Loucy (cell line): ENCODE measurements around the gene IHH.

Source experiments
- H2AFZ ChIP-seq: fragments of 200-600 bp; sonication (generic); 2 replicates; pipeline ENCODE4 v1.6.0; 2016; ENCODE audit warnings: antibody characterized with exemption, mild to moderate bottlenecking, low read length, moderate library complexity
- H3F3A ChIP-seq: fragments of 200-600 bp; 2 replicates; pipeline ENCODE4 v1.6.0; 2016; ENCODE audit warnings: antibody characterized with exemption, low read depth, mild to moderate bottlenecking
- H3K27me3 ChIP-seq: fragments of 200-600 bp; sonication (generic); 2 replicates; pipeline ENCODE4 v1.6.1; 2014; ENCODE audit warnings: low read length, mild to moderate bottlenecking; ENCODE audit not compliant: insufficient read depth, poor library complexity, severe bottlenecking
- H3K36me3 ChIP-seq: fragments of 200-600 bp; sonication (generic); 2 replicates; pipeline ENCODE4 v1.6.1; 2016; ENCODE audit warnings: low read length; ENCODE audit not compliant: insufficient read depth
- H3K4me1 ChIP-seq: fragments of 200-600 bp; sonication (generic); 2 replicates; pipeline ENCODE4 v1.5.1; 2014; ENCODE audit warnings: low read length, mild to moderate bottlenecking; ENCODE audit not compliant: insufficient read depth, poor library complexity, severe bottlenecking
- H3K4me2 ChIP-seq: fragments of 200-600 bp; sonication (generic); 2 replicates; pipeline ENCODE4 v1.6.0; 2014; ENCODE audit warnings: antibody characterized with exemption, low read length, low read depth, mild to moderate bottlenecking; ENCODE audit not compliant: poor library complexity, severe bottlenecking
- H3K4me3 ChIP-seq: fragments of 200-600 bp; sonication (generic); 2 replicates; pipeline ENCODE4 v1.5.1; 2014; ENCODE audit warnings: low read length, mild to moderate bottlenecking, mixed read lengths; ENCODE audit not compliant: poor library complexity, severe bottlenecking
- H3K79me2 ChIP-seq: fragments of 200-600 bp; sonication (generic); 2 replicates; pipeline ENCODE4 v1.6.1; 2014; ENCODE audit warnings: low read length; ENCODE audit not compliant: insufficient read depth
- H3K9ac ChIP-seq: fragments of 200-600 bp; sonication (generic); 2 replicates; pipeline ENCODE4 v1.6.0; 2014; ENCODE audit warnings: mild to moderate bottlenecking, low read depth, low read length, moderate library complexity; ENCODE audit not compliant: poor library complexity, severe bottlenecking
- H3K9me2 ChIP-seq: fragments of 200-600 bp; sonication (generic); replicated peaks from 2 replicates; pipeline ENCODE4 v1.6.1; 2016; ENCODE audit warnings: low read depth, low read length, mixed read lengths
- H3K9me3 ChIP-seq: fragments of 200-600 bp; sonication (generic); 2 replicates; pipeline ENCODE4 v1.6.1; 2014; ENCODE audit warnings: mild to moderate bottlenecking, antibody characterized with exemption, low read length, low read depth; ENCODE audit not compliant: insufficient read depth
- H4K20me1 ChIP-seq: fragments of 200-600 bp; sonication (generic); 2 replicates; pipeline ENCODE4 v1.6.0; 2014; ENCODE audit warnings: antibody characterized with exemption, low read length, mild to moderate bottlenecking; ENCODE audit not compliant: insufficient read depth, poor library complexity, severe bottlenecking
- CTCF ChIP-seq: fragments of 200-600 bp; sonication (generic); conservative IDR thresholded peaks from 2 replicates; pipeline ENCODE4 v1.5.1; 2014; ENCODE audit warnings: mild to moderate bottlenecking, antibody characterized with exemption, low read length
- EZH2phosphoT487 ChIP-seq: fragments of 200-600 bp; IDR thresholded peaks from 2 replicates; pipeline ENCODE4 v1.6.1; 2018; ENCODE audit warnings: antibody characterized with exemption, mild to moderate bottlenecking, moderate library complexity, borderline replicate concordance

The IHH gene

DNA sequence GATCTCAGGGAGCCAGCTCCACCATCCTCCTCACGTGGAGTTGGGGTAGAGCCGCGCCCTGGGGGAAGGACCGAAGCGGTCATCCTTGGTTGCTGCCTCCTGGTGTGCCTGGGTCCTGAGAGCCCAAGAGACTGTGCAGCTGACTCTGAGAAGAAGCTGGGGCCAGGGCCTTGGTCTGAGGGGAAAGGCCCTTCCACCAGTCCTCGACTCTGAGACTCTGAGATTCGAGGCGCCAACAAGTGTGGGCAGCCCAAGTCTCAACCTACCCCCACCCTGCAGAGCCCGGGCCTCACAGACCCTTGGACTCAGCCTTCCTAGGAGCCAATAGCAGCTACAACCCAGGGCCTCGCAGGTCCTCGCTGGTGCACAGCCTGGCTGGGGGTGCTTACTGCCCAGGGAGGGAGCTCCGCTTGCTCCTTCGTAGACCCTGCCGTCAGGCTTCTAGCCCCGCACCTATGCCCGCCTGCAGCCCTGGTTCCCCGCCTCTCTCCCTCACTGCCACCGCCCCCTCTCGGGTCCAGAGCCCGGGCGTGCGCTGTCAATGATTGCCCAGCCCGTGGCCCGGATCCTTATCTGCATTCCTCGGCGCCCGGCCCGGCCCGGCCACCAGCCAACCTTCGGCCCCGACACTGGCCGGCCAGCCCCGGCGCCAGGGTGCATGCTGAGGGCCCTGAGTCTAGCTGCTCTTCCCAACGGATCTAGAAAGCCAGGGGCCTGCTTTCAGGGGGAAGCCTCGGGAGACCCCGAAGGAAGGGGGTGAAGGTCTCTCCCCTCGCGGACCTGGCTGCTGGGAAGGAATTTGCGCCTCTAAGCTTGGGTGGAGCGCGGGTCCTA is 2.0 kb downstream of the IHH start:
- Histone ChIP-seq H4K20me1 (no peaks in the 10 kb centered on the region), H3K9me2 (no peaks in the 10 kb centered on the region), H3K79me2 (no peaks in the 10 kb centered on the region), H3K27me3 (no peaks in the 10 kb centered on the region), H3K9me3 (no peaks in the 10 kb centered on the region), H3K4me3 (no peak overlapping the region), H3F3A (no peaks in the 10 kb centered on the region), H3K4me1 (no peaks in the 10 kb centered on the region), H3K9ac (no peak overlapping the region), H3K36me3 (no peaks in the 10 kb centered on the region), H2AFZ (no peak overlapping the region), H3K4me2 (no peak overlapping the region)
- TF ChIP-seq CTCF, result no peak
- TF ChIP-seq EZH2phosphoT487, result no peak

GRCh38 chr2:219057709-219058540 is 2.8 kb downstream of the IHH start:
- Histone ChIP-seq H3K9ac (no peak overlapping the region), H3K9me2 (no peaks in the 10 kb centered on the region), H3K36me3 (no peaks in the 10 kb centered on the region), H3K79me2 (no peaks in the 10 kb centered on the region), H3F3A (no peaks in the 10 kb centered on the region), H3K27me3 (no peaks in the 10 kb centered on the region), H4K20me1 (no peaks in the 10 kb centered on the region), H3K4me2 (no peak overlapping the region), H2AFZ (no peak overlapping the region), H3K4me1 (no peaks in the 10 kb centered on the region), H3K9me3 (no peaks in the 10 kb centered on the region), H3K4me3 (no peak overlapping the region)
- TF ChIP-seq EZH2phosphoT487 (no peak), CTCF (peak; percentile 76)

DNA sequence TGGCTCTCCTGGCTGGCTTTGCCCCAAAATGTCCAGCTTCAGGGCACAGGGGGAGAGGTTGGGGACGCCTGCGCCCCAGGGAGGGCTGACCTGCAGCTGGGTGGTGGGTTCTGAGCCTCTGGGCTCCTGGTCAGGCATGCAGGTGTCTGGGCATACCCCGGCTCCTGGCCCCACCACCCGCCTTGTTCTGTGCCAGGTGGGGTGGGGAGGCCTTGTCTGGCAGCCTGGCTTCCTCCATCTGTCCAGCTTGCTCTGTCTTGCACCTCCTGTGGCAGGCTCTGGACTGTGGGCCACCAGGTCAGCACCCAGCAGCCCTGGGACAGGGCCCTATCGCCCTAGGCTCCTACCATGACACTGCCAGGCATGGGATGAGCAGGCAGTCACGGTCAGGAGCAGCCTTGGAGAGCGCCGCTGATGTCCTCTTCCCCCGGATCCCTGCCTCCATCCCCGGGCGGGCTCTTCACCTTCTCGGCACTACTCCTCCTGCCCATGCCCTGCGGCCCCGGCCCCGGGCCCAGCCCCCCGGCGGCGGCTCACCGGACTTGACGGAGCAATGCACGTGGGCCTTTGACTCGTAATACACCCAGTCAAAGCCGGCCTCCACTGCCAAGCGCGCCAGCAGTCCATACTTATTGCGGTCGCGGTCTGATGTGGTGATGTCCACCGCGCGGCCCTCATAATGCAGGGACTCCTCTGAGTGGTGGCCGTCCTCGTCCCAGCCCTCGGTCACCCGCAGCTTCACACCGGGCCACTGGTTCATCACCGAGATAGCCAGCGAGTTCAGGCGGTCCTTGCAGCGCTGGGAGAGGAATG is 3.6 kb downstream of the IHH start:
- H3K4me3 ChIP-seq, result no peak overlapping the region
- H3K9me2 ChIP-seq, result no peaks in the 10 kb centered on the region
- TF ChIP-seq CTCF (no peak), EZH2phosphoT487 (no peak)
- no peak overlapping the region for H2AFZ ChIP-seq
- H4K20me1 ChIP-seq, result no peaks in the 10 kb centered on the region
- H3F3A ChIP-seq, result no peaks in the 10 kb centered on the region
- H3K79me2 ChIP-seq, result no peaks in the 10 kb centered on the region
- H3K36me3 ChIP-seq, result no peaks in the 10 kb centered on the region
- H3K4me1 ChIP-seq, result no peaks in the 10 kb centered on the region
- no peak overlapping the region for H3K9ac ChIP-seq
- H3K4me2 ChIP-seq, result no peak overlapping the region
- H3K27me3 ChIP-seq, result no peaks in the 10 kb centered on the region
- no peaks in the 10 kb centered on the region for H3K9me3 ChIP-seq
